H1 (cell line): ENCODE measurements around the gene IRF2BP2.
A peak's percentile ranks its signal among the peaks of the same experiment; 100 is the strongest.

Source experiments
- CREB1 ChIP-seq: IDR thresholded peaks from 2 replicates; pipeline ENCODE4 v1.6.1; 2012; ENCODE audit warnings: inconsistent platforms
- CTCF ChIP-seq, 3 experiments: IDR thresholded peaks; 1 replicate in 2 of 3; 2 replicates in 1 of 3; pipeline versions ENCODE4 v1.5.1 to v1.6.1; 2011; ENCODE audit warnings: low read length in 3 of 3, mild to moderate bottlenecking in 3 of 3, inconsistent platforms in 2 of 3, low read depth in 1 of 3, moderate library complexity in 1 of 3; ENCODE audit not compliant: insufficient read depth in 1 of 3; ENCODE audit errors: control extremely low read depth in 1 of 3
- EP300 ChIP-seq, 2 experiments: IDR thresholded peaks; 1 replicate in 1 of 2; 2 replicates in 1 of 2; pipeline ENCODE4 v1.6.1; 2011 to 2012; ENCODE audit warnings: low read depth in 2 of 2, low read length in 2 of 2, mild to moderate bottlenecking in 2 of 2, borderline replicate concordance in 1 of 2, inconsistent platforms in 1 of 2, moderate library complexity in 1 of 2
- EZH2 ChIP-seq: fragments of 200-600 bp; sonication (generic); IDR thresholded peaks from 2 replicates; pipeline ENCODE4 v1.7.1; 2012; ENCODE audit warnings: low read depth, mild to moderate bottlenecking, moderate library complexity, low read length, inconsistent platforms; ENCODE audit not compliant: severe bottlenecking
- FOSL1 ChIP-seq: IDR thresholded peaks from 2 replicates; pipeline ENCODE4 v1.6.1; 2011; ENCODE audit warnings: mild to moderate bottlenecking, low read depth, low read length, moderate library complexity; ENCODE audit not compliant: insufficient read depth
- JUN ChIP-seq: IDR thresholded peaks from 2 replicates; pipeline ENCODE4 v1.6.1; 2011; ENCODE audit warnings: low read depth, mild to moderate bottlenecking, improper control_type of control experiment, low read length
- NRF1 ChIP-seq: IDR thresholded peaks from 2 replicates; pipeline ENCODE4 v1.6.1; 2011; ENCODE audit warnings: mild to moderate bottlenecking, low read depth, low read length, improper control_type of control experiment
- POLR2A ChIP-seq, 2 experiments: IDR thresholded peaks; 1 replicate in 1 of 2; 2 replicates in 1 of 2; pipeline ENCODE4 v1.6.1; 2011; ENCODE audit warnings: low read depth in 2 of 2, low read length in 2 of 2, mild to moderate bottlenecking in 2 of 2; ENCODE audit errors: control extremely low read depth in 1 of 2
- RAD21 ChIP-seq, 2 experiments: IDR thresholded peaks in 1 of 2; conservative IDR thresholded peaks in 1 of 2; 2 replicates each; pipeline ENCODE4 v1.6.1; 2011; ENCODE audit warnings: low read depth in 2 of 2, low read length in 2 of 2, improper control_type of control experiment in 1 of 2, inconsistent platforms in 1 of 2, mild to moderate bottlenecking in 1 of 2, moderate library complexity in 1 of 2
- RXRA ChIP-seq: IDR thresholded peaks from 2 replicates; pipeline ENCODE4 v1.6.1; 2011; ENCODE audit warnings: low read depth, mild to moderate bottlenecking, low read length, moderate library complexity; ENCODE audit not compliant: insufficient read depth
- TCF12 ChIP-seq: IDR thresholded peaks from 2 replicates; pipeline ENCODE4 v1.6.1; 2011; ENCODE audit warnings: low read depth, mild to moderate bottlenecking, low read length
- TF ChIP-seq, protein P1 (sequence below): IDR thresholded peaks from 2 replicates; pipeline ENCODE4 v1.6.1; 2011; ENCODE audit warnings: low read depth, mild to moderate bottlenecking, low read length; ENCODE audit not compliant: insufficient read depth

DNA sequence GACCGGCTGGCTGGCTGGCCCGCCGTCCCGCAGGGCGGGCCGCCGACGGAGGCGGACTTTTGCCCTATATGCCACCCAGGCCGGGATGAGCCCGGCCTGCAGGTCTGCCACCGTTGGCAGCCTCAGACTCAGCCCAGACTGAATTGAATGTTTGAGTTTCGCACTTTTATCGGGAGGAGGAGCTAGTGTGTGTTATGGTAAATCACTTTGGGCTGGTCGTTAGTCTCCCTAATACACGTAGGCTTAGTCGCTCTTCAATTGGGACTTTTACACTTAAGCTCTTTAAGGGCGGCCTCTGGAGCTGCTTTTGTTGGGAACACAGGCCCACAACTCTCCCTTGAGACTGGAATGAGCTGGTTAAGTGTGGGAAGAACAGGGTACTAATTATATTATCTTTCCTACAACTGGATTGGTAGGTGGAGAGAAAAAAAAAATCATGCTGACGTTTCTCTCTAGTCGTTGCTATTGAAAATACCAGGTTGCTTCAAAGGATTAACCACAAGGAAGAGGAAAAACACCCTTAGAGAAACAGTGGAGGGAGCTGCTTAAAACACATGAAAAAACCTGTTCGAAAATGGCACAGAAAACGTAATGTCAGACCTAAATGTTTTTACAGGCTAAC is 1.4 kb upstream of the IRF2BP2 start:
- TF ChIP-seq EP300 (IDR thresholded peaks at IDR 0.05; ENCODE audit: borderline replicate concordance in 1 of 2, low read depth in 2 of 2, low read length in 2 of 2) (no peak), RXRA (no peak), JUN (no peak), CTCF (IDR thresholded peaks at IDR 0.05; ENCODE audit: control extremely low read depth in 1 of 3, insufficient read depth in 1 of 3, low read depth in 1 of 3, low read length in 3 of 3) (no peak), POLR2A (IDR thresholded peaks at IDR 0.05; ENCODE audit: control extremely low read depth in 1 of 2, low read depth in 2 of 2, low read length in 2 of 2) (peak; percentile 58 to 86), TCF12 (no peak), CREB1 (no peak), EZH2 (no peak), NRF1 (no peak), RAD21 (IDR thresholded peaks at IDR 0.05 in 1 of 2, conservative IDR thresholded peaks at IDR 0.05 in 1 of 2; ENCODE audit: low read depth in 2 of 2, low read length in 2 of 2) (peak; percentile 3 to 39; a peak in 2 of 4 replicates), FOSL1 (no peak)
- TF ChIP-seq, protein P1, sequence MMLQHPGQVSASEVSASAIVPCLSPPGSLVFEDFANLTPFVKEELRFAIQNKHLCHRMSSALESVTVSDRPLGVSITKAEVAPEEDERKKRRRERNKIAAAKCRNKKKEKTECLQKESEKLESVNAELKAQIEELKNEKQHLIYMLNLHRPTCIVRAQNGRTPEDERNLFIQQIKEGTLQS, result no peak
